GM10847 (cell line): ENCODE data around the gene RBM38.

Experiments
- POLR2A ChIP-seq: IDR thresholded peaks from 2 replicates; pipeline ENCODE4 v1.6.1; 2011; ENCODE audit not compliant: insufficient read length; ENCODE audit errors: extremely low read depth

RBM38 gene

GRCh38 chr20:57415771-57416170 lies 24.6 kb downstream of the RBM38 start:
- TF ChIP-seq POLR2A: no peak

DNA sequence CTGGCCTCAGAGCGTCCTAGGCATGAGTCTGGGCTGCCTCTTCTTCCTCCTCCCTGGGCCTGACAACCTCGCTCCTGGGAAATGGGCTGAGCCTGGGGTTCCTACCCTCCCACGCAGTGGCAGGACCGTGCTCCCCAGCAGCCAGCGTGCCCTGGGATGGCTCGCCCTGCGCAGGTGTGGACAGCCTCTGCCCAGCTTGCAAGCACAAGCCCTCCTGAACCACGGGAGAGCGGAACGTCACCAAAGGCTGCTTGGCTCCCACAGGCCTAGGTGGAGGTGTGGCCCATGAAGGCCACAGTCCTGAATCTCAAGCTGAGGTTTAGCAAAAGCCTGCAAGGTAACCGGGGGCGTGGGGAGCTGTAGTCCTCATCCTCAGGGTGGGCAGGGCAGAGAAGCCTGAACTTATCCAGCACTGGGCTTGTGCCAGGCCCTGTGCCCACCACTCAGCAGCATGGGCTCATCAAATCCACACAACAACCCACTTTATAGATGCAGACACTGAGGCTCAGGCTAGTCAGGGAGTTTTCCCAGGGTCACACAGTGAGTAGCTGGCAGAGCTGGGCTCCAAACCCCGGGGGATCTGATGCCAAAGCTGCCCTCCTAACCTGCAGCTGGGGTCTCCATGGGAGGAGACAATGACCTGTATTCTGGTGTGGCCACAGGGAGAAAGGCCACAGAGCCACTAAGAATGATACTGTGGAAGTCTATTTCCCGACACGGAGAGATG lies 25.3 kb downstream of the RBM38 start:
- no peak for TF ChIP-seq POLR2A

GRCh38 chr20:57417051-57417689 lies 26.0 kb downstream of the RBM38 start:
- no peak for TF ChIP-seq POLR2A

- TF ChIP-seq POLR2A: no peak
Measured at GRCh38 chr20:57417830-57418780, 26.9 kb downstream of the RBM38 start.

GRCh38 chr20:57420571-57421252 lies 29.5 kb downstream of the RBM38 start:
- TF ChIP-seq POLR2A: no peak

GRCh38 chr20:57421253-57422220 lies 30.3 kb downstream of the RBM38 start:
- TF ChIP-seq POLR2A: no peak

GRCh38 chr20:57422254-57422653 lies 31.1 kb downstream of the RBM38 start:
- TF ChIP-seq POLR2A: no peak

DNA sequence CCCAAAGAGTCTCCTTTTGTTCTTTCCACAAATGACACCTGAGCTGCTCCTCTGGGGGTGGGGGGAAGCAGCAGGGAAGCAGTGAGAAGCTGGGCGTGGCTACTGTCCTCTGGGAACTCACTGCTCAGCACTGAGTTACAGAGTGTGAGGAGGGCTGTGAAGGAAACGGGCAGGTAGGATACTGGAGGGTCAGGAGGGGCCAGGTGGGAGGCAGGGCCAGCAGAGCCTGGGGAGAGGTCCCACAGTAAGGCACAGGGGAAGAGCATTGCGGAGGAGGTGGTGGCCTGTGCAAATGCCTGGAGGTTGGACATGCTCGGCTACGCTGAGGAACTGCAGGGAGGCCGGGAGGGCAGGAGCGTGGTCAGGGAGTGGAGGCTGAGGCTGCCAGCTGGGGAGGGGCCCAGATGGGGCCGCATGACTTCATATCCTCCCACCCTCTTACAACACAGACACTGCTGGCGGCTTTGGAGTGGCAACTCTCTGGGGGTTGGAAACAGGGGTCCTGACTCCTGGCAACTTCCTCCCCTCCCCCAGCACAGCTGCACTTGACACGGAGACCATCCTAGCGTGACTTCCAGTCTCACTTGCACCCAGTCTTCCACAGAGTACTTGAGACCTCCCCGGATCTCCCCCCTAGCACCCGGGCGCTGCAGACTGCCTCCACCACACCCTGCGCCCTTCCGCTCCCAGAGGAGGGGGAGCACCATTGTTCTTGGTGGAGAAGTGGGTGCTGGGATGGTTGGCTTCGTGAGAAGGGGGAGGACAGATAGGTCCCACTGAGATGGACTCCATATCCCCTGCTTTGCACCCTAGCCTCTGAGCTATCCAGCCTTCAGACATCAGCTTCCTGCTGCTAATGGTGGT lies 34.2 kb downstream of the RBM38 start:
- TF ChIP-seq POLR2A: no peak

GRCh38 chr20:57426271-57426689 lies 35.1 kb downstream of the RBM38 start:
- no peak for TF ChIP-seq POLR2A

- no peak for TF ChIP-seq POLR2A
Measured at GRCh38 chr20:57426831-57427230, 35.6 kb downstream of the RBM38 start.

DNA sequence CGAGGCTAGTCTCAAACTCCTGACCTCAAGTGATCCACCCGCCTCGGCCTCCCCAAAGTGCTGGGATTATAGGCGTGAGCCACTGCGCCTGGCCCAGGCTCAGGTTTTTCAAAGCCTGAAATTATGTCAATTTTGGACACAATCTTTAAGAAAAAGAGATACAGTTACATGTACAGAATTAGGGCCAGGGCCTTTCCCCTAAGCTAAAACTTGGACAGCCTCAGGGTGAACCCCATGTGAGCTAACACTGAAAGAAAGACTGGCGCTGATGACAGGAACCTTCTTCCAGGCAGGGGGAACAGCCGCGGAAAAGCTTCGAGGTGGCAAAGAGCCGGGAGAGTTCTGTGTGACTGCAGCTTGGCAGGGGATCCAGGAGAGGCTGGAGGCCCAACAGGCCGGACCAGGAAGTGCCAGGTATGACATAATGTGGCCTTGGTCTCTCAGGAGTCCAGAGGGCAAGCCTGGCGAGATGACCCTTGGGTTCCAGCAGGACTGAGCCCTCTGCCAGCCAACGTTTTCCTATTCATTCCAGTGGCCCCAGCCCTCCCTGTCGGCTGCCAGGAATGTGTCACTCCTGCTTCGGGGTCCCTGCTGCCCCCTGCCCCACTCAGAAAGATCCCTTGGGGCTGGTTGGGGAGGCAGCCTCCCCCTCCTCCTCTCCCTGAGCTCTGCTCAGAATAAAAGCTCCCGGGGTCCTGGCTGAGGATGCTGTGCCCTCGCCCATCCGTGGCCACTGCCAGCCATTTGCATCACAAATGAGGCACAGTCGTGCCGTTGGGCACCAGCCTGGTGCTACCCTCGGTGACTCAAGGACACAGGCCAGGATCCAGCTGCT lies 37.3 kb downstream of the RBM38 start:
- no peak for TF ChIP-seq POLR2A

GRCh38 chr20:57429159-57429496 lies 37.9 kb downstream of the RBM38 start:
- no peak for TF ChIP-seq POLR2A
